Measurements from ENCODE around the gene GDF10. TPM values are rescaled to one million over a fixed set of nuclear protein-coding genes. Genes with fewer than 3 reads are reported as not detected.

GDF10 gene
- total RNA-seq, 1 experiment from 2014 or later, result not detected

GRCh38 chr10:47357911-47358310 lies 57.9 kb downstream of the GDF10 start:
- Histone ChIP-seq H3K79me2 (ENCODE audit: low read length) (no peaks in the 10 kb centered on the region), H3K9ac (ENCODE audit: low read length) (no peak overlapping the region), H3K4me1 (ENCODE audit: insufficient read depth, low read length) (0 out of 2 replicates have a peak, but pooled peaks cover 4% of the 10 kb centered on the region), H3F3A (ENCODE audit: low read length, unreplicated experiment) (no peaks in the 10 kb centered on the region), H3K36me3 (ENCODE audit: low read depth, low read length) (no peaks in the 10 kb centered on the region), H2AFZ (ENCODE audit: low read length) (no peak overlapping the region), H3K27me3 (ENCODE audit: low read length) (no peaks in the 10 kb centered on the region), H3K4me3 (ENCODE audit: low read length) (no peak overlapping the region), H3K27ac (ENCODE audit: low read length) (no peak overlapping the region), H3K4me2 (ENCODE audit: low read length) (no peak overlapping the region), H3K9me2 (replicated peaks; ENCODE audit: low read length) (no peaks in the 10 kb centered on the region), H4K20me1 (ENCODE audit: low read length) (no peaks in the 10 kb centered on the region), H3K9me3 (ENCODE audit: low read length) (no peaks in the 10 kb centered on the region)
- DNase-seq, result no peak
- TF ChIP-seq CTCF (conservative IDR thresholded peaks at IDR 0.05; ENCODE audit: low read depth, low read length), result no peak
- no peak for TF ChIP-seq EZH2 (IDR thresholded peaks at IDR 0.05; ENCODE audit: low read length, unreplicated experiment)
- BruUV-seq (replicated peaks), result no TSS peak
- CTCF ChIA-PET, result no interaction called here
- intact Hi-C loops (cut with micrococcal nuclease), result no loop called here
- POLR2A ChIA-PET (ENCODE audit: unreplicated experiment), result interaction anchor here (0.5 kb wide), 1 partner anchor 38 kb away, joined by 3 read pairs; no protein-coding TSS in a partner anchor
- no peak for ATAC-seq

GRCh38 chr10:47358457-47358856 lies 58.5 kb downstream of the GDF10 start:
- Histone ChIP-seq H3K9me2 (replicated peaks; ENCODE audit: low read length) (no peaks in the 10 kb centered on the region), H3K4me3 (ENCODE audit: low read length) (no peak overlapping the region), H3K79me2 (ENCODE audit: low read length) (no peaks in the 10 kb centered on the region), H3K27me3 (ENCODE audit: low read length) (no peaks in the 10 kb centered on the region), H3K4me2 (ENCODE audit: low read length) (no peak overlapping the region), H4K20me1 (ENCODE audit: low read length) (no peaks in the 10 kb centered on the region), H3K4me1 (ENCODE audit: insufficient read depth, low read length) (0 out of 2 replicates have a peak, but pooled peaks cover 4% of the 10 kb centered on the region), H2AFZ (ENCODE audit: low read length) (no peak overlapping the region), H3F3A (ENCODE audit: low read length, unreplicated experiment) (no peaks in the 10 kb centered on the region), H3K9ac (ENCODE audit: low read length) (no peak overlapping the region), H3K36me3 (ENCODE audit: low read depth, low read length) (no peaks in the 10 kb centered on the region), H3K27ac (ENCODE audit: low read length) (no peak overlapping the region), H3K9me3 (ENCODE audit: low read length) (no peaks in the 10 kb centered on the region)
- ATAC-seq (no peak), DNase-seq (no peak)
- intact Hi-C loops (cut with micrococcal nuclease), result no loop called here
- TF ChIP-seq CTCF (conservative IDR thresholded peaks at IDR 0.05; ENCODE audit: low read depth, low read length) (no peak), EZH2 (IDR thresholded peaks at IDR 0.05; ENCODE audit: low read length, unreplicated experiment) (no peak), EZH2phosphoT487 (IDR thresholded peaks at IDR 0.05; ENCODE audit: borderline replicate concordance, low read length) (no peak)
- BruUV-seq (replicated peaks), result no TSS peak
- CTCF ChIA-PET, result no interaction called here
- POLR2A ChIA-PET (ENCODE audit: unreplicated experiment), result interaction anchor here (0.5 kb wide), 1 partner anchor 37 kb away, joined by 3 read pairs; no protein-coding TSS in a partner anchor

- ATAC-seq, result no peak
- CTCF ChIA-PET, result no interaction called here
- BruUV-seq (replicated peaks), result no TSS peak
Observed at GRCh38 chr10:47359101-47359500, 59.1 kb downstream of the GDF10 start.

More at GRCh38 chr10:47359101-47359500, 59.1 kb downstream of the GDF10 start:
- Histone ChIP-seq H3K4me1 (ENCODE audit: insufficient read depth, low read length) (0 out of 2 replicates have a peak, but pooled peaks cover 4% of the 10 kb centered on the region), H2AFZ (ENCODE audit: low read length) (no peak overlapping the region), H3K79me2 (ENCODE audit: low read length) (no peaks in the 10 kb centered on the region), H3K27ac (ENCODE audit: low read length) (no peak overlapping the region), H3F3A (ENCODE audit: low read length, unreplicated experiment) (no peaks in the 10 kb centered on the region), H3K27me3 (ENCODE audit: low read length) (no peaks in the 10 kb centered on the region), H3K9me2 (replicated peaks; ENCODE audit: low read length) (no peaks in the 10 kb centered on the region), H3K4me3 (ENCODE audit: low read length) (no peak overlapping the region), H3K9ac (ENCODE audit: low read length) (no peak overlapping the region), H4K20me1 (ENCODE audit: low read length) (no peaks in the 10 kb centered on the region), H3K4me2 (ENCODE audit: low read length) (no peak overlapping the region), H3K9me3 (ENCODE audit: low read length) (no peaks in the 10 kb centered on the region), H3K36me3 (ENCODE audit: low read depth, low read length) (no peaks in the 10 kb centered on the region)
- POLR2A ChIA-PET (ENCODE audit: unreplicated experiment), result no interaction called here
- no peak for DNase-seq
- intact Hi-C loops (cut with micrococcal nuclease), result no loop called here
- TF ChIP-seq EZH2phosphoT487 (IDR thresholded peaks at IDR 0.05; ENCODE audit: borderline replicate concordance, low read length), result no peak
- TF ChIP-seq EZH2 (IDR thresholded peaks at IDR 0.05; ENCODE audit: low read length, unreplicated experiment), result no peak
- TF ChIP-seq CTCF (conservative IDR thresholded peaks at IDR 0.05; ENCODE audit: low read depth, low read length), result no peak
